Stimulated activated CD8-positive, alpha-beta memory T cell treated with anti-CD3 and anti-CD28 coated beads, Interleukin-7, amount 100 ng/mL, for 48 hours (primary cell): ENCODE data around the gene SLC1A1.

Source experiments
- DNase-seq, 2 donors: peaks; one replicate each; pipeline ENCODE4 v3.0.0-alpha.2; 2020; ENCODE audit warnings: low read depth in 1 of 2; ENCODE audit errors: extremely low read depth in 1 of 2

SLC1A1 gene

GRCh38 chr9:4614627-4615026, 124.4 kb downstream of the SLC1A1 start:
- DNase-seq, result no peak

- DNase-seq, result no peak
Observed at GRCh38 chr9:4615251-4615650, 125.0 kb downstream of the SLC1A1 start.

- DNase-seq, result no peak
Observed at GRCh38 chr9:4615778-4616177, 125.5 kb downstream of the SLC1A1 start.

- DNase-seq, result no peak
Observed at GRCh38 chr9:4617752-4618151, 127.5 kb downstream of the SLC1A1 start.

- no peak for DNase-seq
Observed at GRCh38 chr9:4618700-4619099, 128.4 kb downstream of the SLC1A1 start.

GRCh38 chr9:4620057-4620765, 129.9 kb downstream of the SLC1A1 start:
- DNase-seq, result no peak

GRCh38 chr9:4620881-4621555, 130.8 kb downstream of the SLC1A1 start:
- no peak for DNase-seq

- DNase-seq, result no peak
Observed at GRCh38 chr9:4622016-4622415, 131.7 kb downstream of the SLC1A1 start.

- DNase-seq, result no peak
Observed at GRCh38 chr9:4630836-4631235, 140.6 kb downstream of the SLC1A1 start.
